ENCODE results near the gene NTRK3.

NTRK3 gene

GRCh38 chr15:87941606-87942005 is 314.9 kb downstream of the NTRK3 start:
- no peak for DNase-seq (ENCODE audit: low read depth)

GRCh38 chr15:87940768-87941167 is 315.8 kb downstream of the NTRK3 start:
- no peak for DNase-seq (ENCODE audit: low read depth)

- no peak for DNase-seq (ENCODE audit: low read depth)
Observed at GRCh38 chr15:87939848-87940457, 316.6 kb downstream of the NTRK3 start.

GRCh38 chr15:87938031-87938430 is 318.5 kb downstream of the NTRK3 start:
- DNase-seq (ENCODE audit: low read depth), result no peak

- DNase-seq (ENCODE audit: low read depth), result no peak
Observed at GRCh38 chr15:87935583-87935982, 321.0 kb downstream of the NTRK3 start.

GRCh38 chr15:87931584-87931983 is 325.0 kb downstream of the NTRK3 start:
- DNase-seq (ENCODE audit: low read depth), result no peak

GRCh38 chr15:87930457-87930856 is 326.1 kb downstream of the NTRK3 start:
- DNase-seq (ENCODE audit: low read depth), result no peak

- no peak for DNase-seq (ENCODE audit: low read depth)
Observed at GRCh38 chr15:87929841-87930240, 326.7 kb downstream of the NTRK3 start.

- no peak for DNase-seq (ENCODE audit: low read depth)
Observed at GRCh38 chr15:87924433-87924832, 332.1 kb downstream of the NTRK3 start.

- no peak for DNase-seq (ENCODE audit: low read depth)
Observed at GRCh38 chr15:87919064-87919463, 337.5 kb downstream of the NTRK3 start.

GRCh38 chr15:87917480-87917879 is 339.1 kb downstream of the NTRK3 start:
- DNase-seq (ENCODE audit: low read depth), result no peak

- DNase-seq (ENCODE audit: low read depth), result no peak
Observed at GRCh38 chr15:87916208-87916607, 340.3 kb downstream of the NTRK3 start.

GRCh38 chr15:87910301-87910700 is 346.2 kb downstream of the NTRK3 start:
- DNase-seq (ENCODE audit: low read depth), result no peak

- no peak for DNase-seq (ENCODE audit: low read depth)
Observed at GRCh38 chr15:87907676-87908446, 348.7 kb downstream of the NTRK3 start.

GRCh38 chr15:87906444-87906843 is 350.1 kb downstream of the NTRK3 start:
- no peak for DNase-seq (ENCODE audit: low read depth)

GRCh38 chr15:87902772-87903426 is 353.6 kb downstream of the NTRK3 start:
- no peak for DNase-seq (ENCODE audit: low read depth)

- no peak for DNase-seq (ENCODE audit: low read depth)
Observed at GRCh38 chr15:87901926-87902690, 354.4 kb downstream of the NTRK3 start.

GRCh38 chr15:87901008-87901407 is 355.5 kb downstream of the NTRK3 start:
- no peak for DNase-seq (ENCODE audit: low read depth)

GRCh38 chr15:87896936-87897335 is 359.6 kb downstream of the NTRK3 start:
- DNase-seq (ENCODE audit: low read depth), result no peak

- DNase-seq (ENCODE audit: low read depth), result no peak
Observed at GRCh38 chr15:87887177-87887576, 369.4 kb downstream of the NTRK3 start.

- DNase-seq (ENCODE audit: low read depth), result no peak
Observed at GRCh38 chr15:87881026-87881425, 375.5 kb downstream of the NTRK3 start.

GRCh38 chr15:87877822-87878542 is 378.6 kb downstream of the NTRK3 start:
- DNase-seq (ENCODE audit: low read depth), result no peak
